ENCODE measurements around the gene TFDP2.

The TFDP2 gene

DNA sequence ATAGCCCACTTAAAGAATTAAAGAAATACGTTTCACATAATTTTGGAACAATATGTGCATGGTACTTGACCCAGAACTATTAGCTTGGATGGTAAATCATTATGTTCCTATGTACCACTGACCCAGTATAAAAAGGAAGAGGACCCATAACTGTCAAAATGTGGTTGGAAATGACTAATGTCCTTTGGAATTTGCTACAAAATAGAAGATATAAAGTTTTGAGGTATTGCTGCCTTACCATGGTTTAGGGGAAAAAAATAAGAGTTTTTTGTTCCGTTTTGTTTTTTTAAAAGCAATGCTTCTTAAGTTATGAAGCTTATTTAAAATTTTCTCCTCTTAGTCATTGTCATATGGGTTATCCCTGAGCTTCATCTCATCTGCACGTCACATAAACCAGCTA is 15.8 kb upstream of the TFDP2 start:
- Histone ChIP-seq H3K4me3 (ENCODE audit: low read length) (no peak overlapping the region), H3F3A (ENCODE audit: control insufficient read depth, insufficient read depth) (no peaks in the 10 kb centered on the region), H3K27me3 (ENCODE audit: control insufficient read depth, low read length) (no peaks in the 10 kb centered on the region), H3K4me1 (ENCODE audit: control insufficient read depth, low read length) (no peaks in the 10 kb centered on the region), H3K9me3 (ENCODE audit: control insufficient read depth, insufficient read depth, low read length) (no peaks in the 10 kb centered on the region), H3K36me3 (ENCODE audit: control insufficient read depth, low read length) (peaks cover 14% of the 10 kb centered on the region), H3K4me2 (ENCODE audit: low read length) (no peak overlapping the region), H3K79me2 (ENCODE audit: control insufficient read depth, low read length) (no peaks in the 10 kb centered on the region), H3K27ac (ENCODE audit: low read depth, low read length) (no peak overlapping the region), H3K9me2 (replicated peaks; ENCODE audit: control insufficient read depth, low read length) (no peaks in the 10 kb centered on the region), H4K20me1 (ENCODE audit: control insufficient read depth, insufficient read depth, low read depth, low read length) (no peaks in the 10 kb centered on the region)
- TF ChIP-seq CTCF (IDR thresholded peaks at IDR 0.05; ENCODE audit: low read depth, low read length, poor library complexity, severe bottlenecking) (no peak), EZH2phosphoT487 (IDR thresholded peaks at IDR 0.05; ENCODE audit: borderline replicate concordance, low read length) (no peak)

GRCh38 chr3:142159083-142159740 is 9.9 kb upstream of the TFDP2 start:
- H3K36me3 ChIP-seq (ENCODE audit: control insufficient read depth, low read length), result no peaks in the 10 kb centered on the region

GRCh38 chr3:142154186-142154585 is 4.8 kb upstream of the TFDP2 start:
- Histone ChIP-seq H3K36me3 (ENCODE audit: control insufficient read depth, low read length) (no peaks in the 10 kb centered on the region), H3K27me3 (ENCODE audit: control insufficient read depth, low read length) (no peaks in the 10 kb centered on the region), H3F3A (ENCODE audit: control insufficient read depth, insufficient read depth) (peaks cover 6% of the 10 kb centered on the region), H3K79me2 (ENCODE audit: control insufficient read depth, low read length) (no peaks in the 10 kb centered on the region), H4K20me1 (ENCODE audit: control insufficient read depth, insufficient read depth, low read depth, low read length) (no peaks in the 10 kb centered on the region), H3K4me3 (ENCODE audit: low read length) (no peak overlapping the region), H3K9me3 (ENCODE audit: control insufficient read depth, insufficient read depth, low read length) (no peaks in the 10 kb centered on the region), H3K4me1 (ENCODE audit: control insufficient read depth, low read length) (peaks cover 4% of the 10 kb centered on the region; the same call in 1 of the 2 replicates), H3K4me2 (ENCODE audit: low read length) (no peak overlapping the region), H3K27ac (ENCODE audit: low read depth, low read length) (no peak overlapping the region), H3K9me2 (replicated peaks; ENCODE audit: control insufficient read depth, low read length) (no peaks in the 10 kb centered on the region)
- TF ChIP-seq EZH2phosphoT487 (IDR thresholded peaks at IDR 0.05; ENCODE audit: borderline replicate concordance, low read length) (no peak), CTCF (IDR thresholded peaks at IDR 0.05; ENCODE audit: low read depth, low read length, poor library complexity, severe bottlenecking) (no peak)

More at GRCh38 chr3:142159083-142159740, 9.9 kb upstream of the TFDP2 start:
- no peak overlapping the region for H3K27ac ChIP-seq (ENCODE audit: low read depth, low read length)
- H3F3A ChIP-seq (ENCODE audit: control insufficient read depth, insufficient read depth), result no peaks in the 10 kb centered on the region; the same call in 1 of the 2 replicates
- H4K20me1 ChIP-seq (ENCODE audit: control insufficient read depth, insufficient read depth, low read depth, low read length), result no peaks in the 10 kb centered on the region
- no peaks in the 10 kb centered on the region for H3K9me2 ChIP-seq (replicated peaks; ENCODE audit: control insufficient read depth, low read length)
- no peaks in the 10 kb centered on the region for H3K9me3 ChIP-seq (ENCODE audit: control insufficient read depth, insufficient read depth, low read length)
- no peaks in the 10 kb centered on the region for H3K4me1 ChIP-seq (ENCODE audit: control insufficient read depth, low read length)
- no peak overlapping the region for H3K4me2 ChIP-seq (ENCODE audit: low read length)
- H3K4me3 ChIP-seq (ENCODE audit: low read length), result no peak overlapping the region
- no peaks in the 10 kb centered on the region for H3K79me2 ChIP-seq (ENCODE audit: control insufficient read depth, low read length)
- H3K27me3 ChIP-seq (ENCODE audit: control insufficient read depth, low read length), result no peaks in the 10 kb centered on the region
- TF ChIP-seq CTCF (IDR thresholded peaks at IDR 0.05; ENCODE audit: low read depth, low read length, poor library complexity, severe bottlenecking) (no peak), EZH2phosphoT487 (IDR thresholded peaks at IDR 0.05; ENCODE audit: borderline replicate concordance, low read length) (no peak)

Data from DOHH2 (cell line).